A549 (cell line): Measurements from ENCODE around the gene CTIF. TPM values are rescaled to one million over a fixed set of nuclear protein-coding genes. Genes with fewer than 3 reads are reported as not detected.

Experiments
- ATAC-seq, 2 experiments: fragments of 200-7000 bp in 1 of 2; fragments of >200 bp in 1 of 2; cut with Nextera tagmentation in 1 of 2; cut with Tn5 transposase in 1 of 2; 3 replicates each; pipeline versions ENCODE4 v1.8.0 to v1.9.1; 2018 to 2020; ENCODE audit warnings: mild to moderate bottlenecking in 1 of 2, moderate library complexity in 1 of 2
- CTCF ChIA-PET: fragments of 300-600 bp; sonication (Branson Sonifier 250); formaldehyde crosslinking; extraction: SDS; loops from one replicate; lab custom pipeline; 2021; ENCODE audit warnings: antibody characterized with exemption, inconsistent platforms; lab: Yijun Ruan, JAX
- POLR2A ChIA-PET: fragments of 350-600 bp; formaldehyde crosslinking; extraction: SDS; loops from one replicate; lab custom pipeline; 2021; ENCODE audit warnings: antibody characterized with exemption, inconsistent platforms; lab: Yijun Ruan, JAX
- DNase-seq, 2 experiments: peaks; one replicate each; pipeline versions ENCODE4 v3.0.0 to v3.0.0-alpha.2; 2011 to 2016; ENCODE audit warnings: low read depth in 1 of 2, low spot score in 1 of 2
- FAIRE-seq: peaks from 2 replicates; lab custom pipeline; 2011; peaks lifted over from hg19 to GRCh38; lab: Jason Lieb, UNC
- H3K27ac ChIP-seq, 2 experiments: fragments of >200 bp; sonication (Bioruptor Twin); formaldehyde crosslinking; 3 replicates each; pipeline ENCODE4 v1.5.1; 2016 to 2017
- H3K4me1 ChIP-seq: fragments of >200 bp; sonication (Bioruptor Twin); formaldehyde crosslinking; 3 replicates; pipeline ENCODE4 v1.6.1; 2016
- H3K4me2 ChIP-seq: fragments of >200 bp; sonication (Bioruptor Twin); formaldehyde crosslinking; 3 replicates; pipeline ENCODE4 v1.6.1; 2016
- H3K4me3 ChIP-seq: fragments of >200 bp; sonication (Bioruptor Twin); formaldehyde crosslinking; 3 replicates; pipeline ENCODE4 v1.5.1; 2016
- H3K9me3 ChIP-seq: fragments of >200 bp; sonication (Bioruptor Twin); formaldehyde crosslinking; 3 replicates; pipeline ENCODE4 v1.6.1; 2016
- CBX2 ChIP-seq: fragments of 200-600 bp; sonication (generic); IDR thresholded peaks from 2 replicates; pipeline ENCODE4 v1.6.1; 2016; ENCODE audit warnings: low read depth, mild to moderate bottlenecking, borderline replicate concordance
- CEBPB ChIP-seq, 2 experiments: fragments of >200 bp in 1 of 2; sonication (Bioruptor Twin) in 1 of 2; formaldehyde crosslinking in 1 of 2; IDR thresholded peaks; 2 replicates each; pipeline ENCODE4 v1.6.1; 2012 to 2016
- EHF ChIP-seq: fragments of 250-450 bp; sonication (Bioruptor Pico); IDR thresholded peaks from 2 replicates; pipeline ENCODE4 v1.5.0; 2020; ENCODE audit warnings: mild to moderate bottlenecking
- FOSB ChIP-seq: fragments of 250-450 bp; sonication (Bioruptor Pico); IDR thresholded peaks from 2 replicates; pipeline ENCODE4 v1.5.0; 2020; ENCODE audit warnings: mild to moderate bottlenecking, moderate library complexity
- FOSL2 ChIP-seq, 2 experiments: fragments of 450-650 bp in 1 of 2; fragments of >200 bp in 1 of 2; sonication (Bioruptor Twin) in 1 of 2; formaldehyde crosslinking; IDR thresholded peaks; 2 replicates each; pipeline versions ENCODE4 v1.5.0 to v1.6.1; 2016 to 2020; ENCODE audit warnings: mild to moderate bottlenecking in 1 of 2, moderate library complexity in 1 of 2
- GATA3 ChIP-seq: IDR thresholded peaks from 2 replicates; pipeline ENCODE4 v1.6.1; 2012; ENCODE audit warnings: borderline replicate concordance
- HEYL ChIP-seq: fragments of 250-450 bp; sonication (Bioruptor Pico); IDR thresholded peaks from 2 replicates; pipeline ENCODE4 v1.8.0; 2021; ENCODE audit warnings: mild to moderate bottlenecking, moderate library complexity
- HOXA7 ChIP-seq: fragments of 250-450 bp; sonication (Bioruptor Pico); IDR thresholded peaks from 2 replicates; pipeline ENCODE4 v1.5.0; 2020; ENCODE audit warnings: mild to moderate bottlenecking, moderate library complexity
- HOXB13 ChIP-seq: fragments of 250-450 bp; sonication (Bioruptor Pico); IDR thresholded peaks from 2 replicates; pipeline ENCODE4 v1.5.0; 2020; ENCODE audit warnings: low read depth, mild to moderate bottlenecking, moderate library complexity
- HOXB5 ChIP-seq: fragments of 250-450 bp; sonication (Bioruptor Pico); IDR thresholded peaks from 2 replicates; pipeline ENCODE4 v1.5.0; 2020; ENCODE audit warnings: mild to moderate bottlenecking, moderate library complexity
- JUNB ChIP-seq: fragments of >200 bp; sonication (Bioruptor Twin); formaldehyde crosslinking; IDR thresholded peaks from 2 replicates; pipeline ENCODE4 v1.6.1; 2016
- MAZ ChIP-seq: fragments of 150-350 bp; IDR thresholded peaks from 2 replicates; pipeline ENCODE4 v1.6.1; 2014; ENCODE audit warnings: antibody characterized with exemption, low read depth, low read length, borderline replicate concordance
- NFE2L2 ChIP-seq: fragments of 150-350 bp; conservative IDR thresholded peaks from 2 replicates; pipeline ENCODE4 v1.6.1; 2014; ENCODE audit warnings: low read length
- NR3C1 ChIP-seq: fragments of >200 bp; sonication (Bioruptor Twin); formaldehyde crosslinking; IDR thresholded peaks from 3 replicates; pipeline ENCODE4 v1.6.1; 2017
- PHF8 ChIP-seq: fragments of 200-600 bp; sonication (generic); IDR thresholded peaks from 2 replicates; pipeline ENCODE4 v1.6.1; 2016; ENCODE audit warnings: low read depth, mild to moderate bottlenecking, antibody characterized with exemption, moderate library complexity, borderline replicate concordance
- POLR2AphosphoS2 ChIP-seq: conservative IDR thresholded peaks from 2 replicates; pipeline ENCODE4 v1.6.1; 2012; ENCODE audit warnings: low read length, improper control_type of control experiment, inconsistent platforms
- RFX5 ChIP-seq: fragments of 450-650 bp; IDR thresholded peaks from 2 replicates; pipeline ENCODE4 v1.7.1; 2014; ENCODE audit warnings: antibody characterized with exemption, mild to moderate bottlenecking, moderate library complexity
- SREBF2 ChIP-seq: fragments of 450-650 bp; IDR thresholded peaks from 2 replicates; pipeline ENCODE4 v1.6.1; 2014; ENCODE audit warnings: mild to moderate bottlenecking, moderate library complexity
- TP53 ChIP-seq: fragments of 250-450 bp; sonication (Bioruptor Pico); IDR thresholded peaks from 2 replicates; pipeline ENCODE4 v1.5.0; 2021; ENCODE audit warnings: mild to moderate bottlenecking, moderate library complexity
- ZSCAN20 ChIP-seq: fragments of 250-450 bp; sonication (Bioruptor Pico); IDR thresholded peaks from 2 replicates; pipeline ENCODE4 v1.8.0; 2022; ENCODE audit warnings: mild to moderate bottlenecking, moderate library complexity
- WGBS: methylation state at CpG from one replicate; pipeline ENCODE4 v1.1.6; 2017; ENCODE audit errors: missing lambda C conversion rate; 5-methylcytosine and 5-hydroxymethylcytosine counted together
- polyA plus RNA-seq, 4 experiments: library from polyadenylated mRNA; depleted of rRNA in 3 of 4; stranded (reverse); fragments of >200 nt; fragmentation: RNase III in 1 of 4; extraction: RNeasy Plus Mini Kit Qiagen cat#74134 plus additional on column Dnase treatment in 1 of 4; gene quantifications; 2 replicates in 3 of 4; 3 replicates in 1 of 4; pipeline ENCODE4 v1.2.3, GENCODE V29; 2011 to 2017
- TF ChIP-seq, protein P1 (sequence below): fragments of 200-600 bp; sonication (generic); IDR thresholded peaks from 2 replicates; pipeline ENCODE4 v1.6.1; 2016; ENCODE audit warnings: antibody characterized with exemption, mild to moderate bottlenecking, moderate library complexity
- TF ChIP-seq, protein P2 (sequence below): fragments of 450-650 bp; IDR thresholded peaks from 2 replicates; pipeline ENCODE4 v1.6.1; 2014; ENCODE audit warnings: antibody characterized with exemption
- TF ChIP-seq, protein P3 (sequence below): IDR thresholded peaks from 2 replicates; pipeline ENCODE4 v1.6.1; 2012
- TF ChIP-seq, protein P4 (sequence below): fragments of 250-450 bp; sonication (Bioruptor Pico); IDR thresholded peaks from 2 replicates; pipeline ENCODE4 v1.5.0; 2021; ENCODE audit warnings: mild to moderate bottlenecking, moderate library complexity, borderline replicate concordance
- TF ChIP-seq, protein P5 (sequence below): fragments of 250-450 bp; sonication (Bioruptor Pico); IDR thresholded peaks from 2 replicates; pipeline ENCODE4 v1.5.0; 2020; ENCODE audit warnings: low read depth, mild to moderate bottlenecking, moderate library complexity

The CTIF gene
- polyA plus RNA-seq, 2 of the 4 experiments (the other 2 are of a cell fraction): 17.0 to 24.7 TPM

DNA sequence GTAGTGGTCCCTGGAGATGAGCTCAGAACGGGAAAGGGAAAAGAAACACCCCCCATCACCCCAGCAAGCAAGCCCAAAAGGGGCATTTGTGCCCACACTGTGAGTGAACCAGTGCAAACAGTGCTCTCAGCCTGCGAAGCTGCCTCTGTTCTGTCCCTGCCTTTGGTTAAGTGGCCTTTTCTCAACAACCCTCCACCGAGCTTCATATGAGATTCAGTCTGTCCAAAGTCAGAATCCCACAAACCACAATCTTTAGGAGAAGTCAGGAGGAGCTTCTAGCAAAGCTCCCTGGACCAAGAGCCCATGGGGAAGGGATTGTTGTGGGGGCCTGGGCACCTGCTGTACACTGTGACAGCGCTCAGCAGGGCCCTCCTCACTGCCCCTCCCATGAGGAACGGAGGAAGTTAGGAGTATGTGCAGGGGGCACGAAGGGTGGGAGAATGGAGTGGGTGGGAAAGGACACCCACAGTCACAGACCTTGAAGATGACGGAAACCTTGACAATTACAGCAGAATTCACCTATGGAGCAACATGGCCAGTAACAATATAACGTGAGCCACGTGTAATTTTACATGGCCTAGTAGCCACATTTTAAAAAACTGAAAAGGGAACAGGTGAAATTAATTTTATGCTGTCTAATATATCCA, 292.4 kb downstream of the CTIF start:
- Histone ChIP-seq H3K9me3 (no peaks in the 10 kb centered on the region), H3K27ac (peak overlapping the region in 1 of 2 experiments; percentile 39; a peak in 2 of 6 replicates), H3K4me1 (peaks cover 34% of the 10 kb centered on the region), H3K4me3 (no peak overlapping the region), H3K4me2 (no peak overlapping the region)
- ChIA-PET CTCF (interaction anchor here (1.5 kb wide), 1 partner anchor 54 kb away, joined by 4 read pairs; no protein-coding TSS in a partner anchor), POLR2A (no interaction called here)
- FAIRE-seq (no peak), ATAC-seq (no peak), DNase-seq (no peak)
- WGBS: 87% methylated on average over 9 of the region's 9 CpGs
- TF ChIP-seq TP53 (CRISPR knock-in tag) (no peak), GATA3 (no peak), SREBF2 (no peak), HOXB5 (no peak), FOSB (CRISPR knock-in tag) (no peak), JUNB (no peak), RFX5 (no peak), FOSL2 (IDR thresholded peaks at IDR 0.05) (no peak), FOSL2 (CRISPR knock-in tag; IDR thresholded peaks at IDR 0.05) (no peak), HOXA7 (CRISPR knock-in tag) (no peak), MAZ (no peak)
- TF ChIP-seq, protein P1, sequence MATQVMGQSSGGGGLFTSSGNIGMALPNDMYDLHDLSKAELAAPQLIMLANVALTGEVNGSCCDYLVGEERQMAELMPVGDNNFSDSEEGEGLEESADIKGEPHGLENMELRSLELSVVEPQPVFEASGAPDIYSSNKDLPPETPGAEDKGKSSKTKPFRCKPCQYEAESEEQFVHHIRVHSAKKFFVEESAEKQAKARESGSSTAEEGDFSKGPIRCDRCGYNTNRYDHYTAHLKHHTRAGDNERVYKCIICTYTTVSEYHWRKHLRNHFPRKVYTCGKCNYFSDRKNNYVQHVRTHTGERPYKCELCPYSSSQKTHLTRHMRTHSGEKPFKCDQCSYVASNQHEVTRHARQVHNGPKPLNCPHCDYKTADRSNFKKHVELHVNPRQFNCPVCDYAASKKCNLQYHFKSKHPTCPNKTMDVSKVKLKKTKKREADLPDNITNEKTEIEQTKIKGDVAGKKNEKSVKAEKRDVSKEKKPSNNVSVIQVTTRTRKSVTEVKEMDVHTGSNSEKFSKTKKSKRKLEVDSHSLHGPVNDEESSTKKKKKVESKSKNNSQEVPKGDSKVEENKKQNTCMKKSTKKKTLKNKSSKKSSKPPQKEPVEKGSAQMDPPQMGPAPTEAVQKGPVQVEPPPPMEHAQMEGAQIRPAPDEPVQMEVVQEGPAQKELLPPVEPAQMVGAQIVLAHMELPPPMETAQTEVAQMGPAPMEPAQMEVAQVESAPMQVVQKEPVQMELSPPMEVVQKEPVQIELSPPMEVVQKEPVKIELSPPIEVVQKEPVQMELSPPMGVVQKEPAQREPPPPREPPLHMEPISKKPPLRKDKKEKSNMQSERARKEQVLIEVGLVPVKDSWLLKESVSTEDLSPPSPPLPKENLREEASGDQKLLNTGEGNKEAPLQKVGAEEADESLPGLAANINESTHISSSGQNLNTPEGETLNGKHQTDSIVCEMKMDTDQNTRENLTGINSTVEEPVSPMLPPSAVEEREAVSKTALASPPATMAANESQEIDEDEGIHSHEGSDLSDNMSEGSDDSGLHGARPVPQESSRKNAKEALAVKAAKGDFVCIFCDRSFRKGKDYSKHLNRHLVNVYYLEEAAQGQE: no peak
- TF ChIP-seq, protein P2, sequence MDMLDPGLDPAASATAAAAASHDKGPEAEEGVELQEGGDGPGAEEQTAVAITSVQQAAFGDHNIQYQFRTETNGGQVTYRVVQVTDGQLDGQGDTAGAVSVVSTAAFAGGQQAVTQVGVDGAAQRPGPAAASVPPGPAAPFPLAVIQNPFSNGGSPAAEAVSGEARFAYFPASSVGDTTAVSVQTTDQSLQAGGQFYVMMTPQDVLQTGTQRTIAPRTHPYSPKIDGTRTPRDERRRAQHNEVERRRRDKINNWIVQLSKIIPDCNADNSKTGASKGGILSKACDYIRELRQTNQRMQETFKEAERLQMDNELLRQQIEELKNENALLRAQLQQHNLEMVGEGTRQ: no peak

DNA sequence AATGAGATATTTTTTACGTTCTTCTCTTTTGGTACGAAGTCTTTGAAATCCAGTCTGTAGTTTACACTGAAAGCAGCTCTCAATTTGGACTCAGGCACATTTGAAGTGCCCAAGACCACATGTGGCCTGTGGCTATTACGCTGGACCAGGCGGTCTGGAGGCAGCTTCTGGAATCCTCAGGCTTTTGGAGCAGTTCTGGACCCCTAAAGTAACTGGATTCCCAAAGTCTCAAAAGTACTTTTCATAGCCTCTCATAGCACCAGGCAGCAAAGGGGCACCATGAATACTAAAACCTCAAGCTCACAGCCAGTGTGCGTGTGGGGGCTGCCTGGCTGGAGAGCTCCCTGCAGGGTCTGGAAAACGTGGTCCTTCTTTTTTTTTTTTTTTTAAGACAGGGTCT, 293.0 kb downstream of the CTIF start:
- ChIA-PET POLR2A (no interaction called here), CTCF (interaction anchor here (1.0 to 1.6 kb wide), 3 partner anchors 10 to 113 kb away, joined by 3 to 4 read pairs (median 4); no protein-coding TSS in a partner anchor)
- WGBS: 91% methylated on average over 6 of the region's 6 CpGs
- H3K4me3 ChIP-seq: no peak overlapping the region
- peak overlapping the region in 1 of 2 experiments; percentile 86; a peak in 2 of 6 replicates for H3K27ac ChIP-seq
- peaks cover 34% of the 10 kb centered on the region for H3K4me1 ChIP-seq
- H3K4me2 ChIP-seq: no peak overlapping the region
- FAIRE-seq (no peak), ATAC-seq (no peak)
- H3K9me3 ChIP-seq: no peaks in the 10 kb centered on the region
- TF ChIP-seq NR3C1 (no peak), ZSCAN20 (CRISPR knock-in tag) (no peak), TP53 (CRISPR knock-in tag) (no peak), FOSL2 (IDR thresholded peaks at IDR 0.05) (no peak), FOSL2 (CRISPR knock-in tag; IDR thresholded peaks at IDR 0.05) (no peak), EHF (CRISPR knock-in tag) (no peak), CEBPB (IDR thresholded peaks at IDR 0.05) (no peak), CBX2 (no peak), HOXB13 (CRISPR knock-in tag) (no peak), HEYL (CRISPR knock-in tag) (no peak), POLR2AphosphoS2 (no peak), NFE2L2 (no peak), PHF8 (no peak), FOSB (CRISPR knock-in tag) (no peak)
- TF ChIP-seq, protein P3, sequence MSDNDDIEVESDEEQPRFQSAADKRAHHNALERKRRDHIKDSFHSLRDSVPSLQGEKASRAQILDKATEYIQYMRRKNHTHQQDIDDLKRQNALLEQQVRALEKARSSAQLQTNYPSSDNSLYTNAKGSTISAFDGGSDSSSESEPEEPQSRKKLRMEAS: no peak
- TF ChIP-seq, protein P4, sequence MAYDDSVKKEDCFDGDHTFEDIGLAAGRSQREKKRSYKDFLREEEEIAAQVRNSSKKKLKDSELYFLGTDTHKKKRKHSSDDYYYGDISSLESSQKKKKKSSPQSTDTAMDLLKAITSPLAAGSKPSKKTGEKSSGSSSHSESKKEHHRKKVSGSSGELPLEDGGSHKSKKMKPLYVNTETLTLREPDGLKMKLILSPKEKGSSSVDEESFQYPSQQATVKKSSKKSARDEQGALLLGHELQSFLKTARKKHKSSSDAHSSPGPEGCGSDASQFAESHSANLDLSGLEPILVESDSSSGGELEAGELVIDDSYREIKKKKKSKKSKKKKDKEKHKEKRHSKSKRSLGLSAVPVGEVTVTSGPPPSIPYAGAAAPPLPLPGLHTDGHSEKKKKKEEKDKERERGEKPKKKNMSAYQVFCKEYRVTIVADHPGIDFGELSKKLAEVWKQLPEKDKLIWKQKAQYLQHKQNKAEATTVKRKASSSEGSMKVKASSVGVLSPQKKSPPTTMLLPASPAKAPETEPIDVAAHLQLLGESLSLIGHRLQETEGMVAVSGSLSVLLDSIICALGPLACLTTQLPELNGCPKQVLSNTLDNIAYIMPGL (CRISPR knock-in tag): no peak
- TF ChIP-seq, protein P5, sequence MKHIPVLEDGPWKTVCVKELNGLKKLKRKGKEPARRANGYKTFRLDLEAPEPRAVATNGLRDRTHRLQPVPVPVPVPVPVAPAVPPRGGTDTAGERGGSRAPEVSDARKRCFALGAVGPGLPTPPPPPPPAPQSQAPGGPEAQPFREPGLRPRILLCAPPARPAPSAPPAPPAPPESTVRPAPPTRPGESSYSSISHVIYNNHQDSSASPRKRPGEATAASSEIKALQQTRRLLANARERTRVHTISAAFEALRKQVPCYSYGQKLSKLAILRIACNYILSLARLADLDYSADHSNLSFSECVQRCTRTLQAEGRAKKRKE (CRISPR knock-in tag): no peak
- TF ChIP-seq, all 56 proteins: peak for 0
- DNase-seq: no peak
